Activated T-cell treated with anti-CD3 and anti-CD28 coated beads for 4 hours (primary cell): ENCODE results near the gene PNKD.
A peak's percentile ranks its signal among the peaks of the same experiment; 100 is the strongest.

Experiments
- DNase-seq: peaks from one replicate; pipeline ENCODE4 v3.0.0-alpha.2; 2020

The PNKD gene

GRCh38 chr2:218269900-218270720 lies at the start of gene PNKD, which contains the start of gene AAMP:
Gene PNKD, plus strand, starts transcription at chr2:218270519. Its CDS starts 17 bp downstream, at chr2:218270536.
Gene AAMP, minus strand, starts transcription at chr2:218270137. Its CDS starts 51 bp downstream, at chr2:218270086.
- peak; percentile 100 for DNase-seq

GRCh38 chr2:218221000-218221399 lies 49.3 kb upstream of the PNKD start:
- no peak for DNase-seq

GRCh38 chr2:218223046-218223445 lies 47.3 kb upstream of the PNKD start:
- DNase-seq = no peak

- no peak for DNase-seq
Measured at GRCh38 chr2:218224186-218224585, 46.1 kb upstream of the PNKD start.

GRCh38 chr2:218226903-218227302 lies 43.4 kb upstream of the PNKD start:
- no peak for DNase-seq

- no peak for DNase-seq
Measured at GRCh38 chr2:218228366-218229090, 41.8 kb upstream of the PNKD start.

- DNase-seq = no peak
Measured at GRCh38 chr2:218229239-218229638, 41.1 kb upstream of the PNKD start.

GRCh38 chr2:218229851-218230250 lies 40.5 kb upstream of the PNKD start:
- no peak for DNase-seq

- DNase-seq = no peak
Measured at GRCh38 chr2:218230882-218231281, 39.4 kb upstream of the PNKD start.

GRCh38 chr2:218233543-218233942 lies 36.8 kb upstream of the PNKD start:
- DNase-seq = no peak

GRCh38 chr2:218234521-218234920 lies 35.8 kb upstream of the PNKD start:
- no peak for DNase-seq

- no peak for DNase-seq
Measured at GRCh38 chr2:218235017-218235416, 35.3 kb upstream of the PNKD start.

- no peak for DNase-seq
Measured at GRCh38 chr2:218236829-218237228, 33.5 kb upstream of the PNKD start.

GRCh38 chr2:218238887-218239286 lies 31.4 kb upstream of the PNKD start:
- no peak for DNase-seq

- no peak for DNase-seq
Measured at GRCh38 chr2:218244204-218244603, 26.1 kb upstream of the PNKD start.

- DNase-seq = no peak
Measured at GRCh38 chr2:218244665-218245064, 25.7 kb upstream of the PNKD start.

GRCh38 chr2:218245214-218245613 lies 25.1 kb upstream of the PNKD start:
- DNase-seq = no peak

GRCh38 chr2:218249691-218250090 lies 20.6 kb upstream of the PNKD start:
- DNase-seq = no peak

GRCh38 chr2:218252509-218253231 lies 17.6 kb upstream of the PNKD start:
- DNase-seq = no peak

- no peak for DNase-seq
Measured at GRCh38 chr2:218253232-218253625, 17.1 kb upstream of the PNKD start.

GRCh38 chr2:218255446-218255845 lies 14.9 kb upstream of the PNKD start:
- no peak for DNase-seq

GRCh38 chr2:218256612-218257350 lies 13.5 kb upstream of the PNKD start:
- DNase-seq = no peak
